ENCODE results near the gene TNFAIP8L2. TPM values are rescaled to one million over a fixed set of nuclear protein-coding genes. Genes with fewer than 3 reads are reported as not detected.
A peak's percentile ranks its signal among the peaks of the same experiment; 100 is the strongest.
"Not testable (repeated sequence)": the region's sequence is repeated elsewhere in the genome, so short reads cannot be mapped to it uniquely, and the experiment has no call there.

Gene TNFAIP8L2
- total RNA-seq, 1 donor from 2014 or later: 7.6 TPM

- H3K36me3 ChIP-seq: peaks cover 8 to 67% of the 10 kb centered on the region in 2 donors
- no peaks in the 10 kb centered on the region for H3K9me3 ChIP-seq
- intact Hi-C loops (cut with DNase I): no loop called here
- TF ChIP-seq POLR2AphosphoS5 (IDR thresholded peaks at IDR 0.05; ENCODE audit: insufficient read depth in 1 of 2, low read depth in 1 of 2): no peak
- TF ChIP-seq, protein P1, sequence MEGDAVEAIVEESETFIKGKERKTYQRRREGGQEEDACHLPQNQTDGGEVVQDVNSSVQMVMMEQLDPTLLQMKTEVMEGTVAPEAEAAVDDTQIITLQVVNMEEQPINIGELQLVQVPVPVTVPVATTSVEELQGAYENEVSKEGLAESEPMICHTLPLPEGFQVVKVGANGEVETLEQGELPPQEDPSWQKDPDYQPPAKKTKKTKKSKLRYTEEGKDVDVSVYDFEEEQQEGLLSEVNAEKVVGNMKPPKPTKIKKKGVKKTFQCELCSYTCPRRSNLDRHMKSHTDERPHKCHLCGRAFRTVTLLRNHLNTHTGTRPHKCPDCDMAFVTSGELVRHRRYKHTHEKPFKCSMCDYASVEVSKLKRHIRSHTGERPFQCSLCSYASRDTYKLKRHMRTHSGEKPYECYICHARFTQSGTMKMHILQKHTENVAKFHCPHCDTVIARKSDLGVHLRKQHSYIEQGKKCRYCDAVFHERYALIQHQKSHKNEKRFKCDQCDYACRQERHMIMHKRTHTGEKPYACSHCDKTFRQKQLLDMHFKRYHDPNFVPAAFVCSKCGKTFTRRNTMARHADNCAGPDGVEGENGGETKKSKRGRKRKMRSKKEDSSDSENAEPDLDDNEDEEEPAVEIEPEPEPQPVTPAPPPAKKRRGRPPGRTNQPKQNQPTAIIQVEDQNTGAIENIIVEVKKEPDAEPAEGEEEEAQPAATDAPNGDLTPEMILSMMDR (IDR thresholded peaks at IDR 0.05): no peak
- no peak for TF ChIP-seq POLR2A (IDR thresholded peaks at IDR 0.05)
- no peak overlapping the region for H3K27ac ChIP-seq
- H3K27me3 ChIP-seq: no peaks in the 10 kb centered on the region
- H3K4me1 ChIP-seq: peaks cover 27% of the 10 kb centered on the region
- no peak overlapping the region for H3K4me3 ChIP-seq
- DNase-seq (ENCODE audit: extremely low spot score in 2 of 2): no peak
Measured at GRCh38 chr1:151184211-151184610, 27.8 kb downstream of the TNFAIP8L2 start.

GRCh38 chr1:151187205-151187604 is 30.8 kb downstream of the TNFAIP8L2 start:
- H3K4me3 ChIP-seq: no peak overlapping the region
- peaks cover 5 to 37% of the 10 kb centered on the region in 2 donors for H3K36me3 ChIP-seq
- no peaks in the 10 kb centered on the region for H3K9me3 ChIP-seq
- intact Hi-C loops (cut with DNase I): no loop called here
- H3K27ac ChIP-seq: peak overlapping the region; percentile 30
- peaks cover 37% of the 10 kb centered on the region for H3K4me1 ChIP-seq
- TF ChIP-seq POLR2AphosphoS5 (IDR thresholded peaks at IDR 0.05; ENCODE audit: insufficient read depth in 1 of 2, low read depth in 1 of 2) (no peak), POLR2A (IDR thresholded peaks at IDR 0.05) (no peak)
- TF ChIP-seq, protein P1 (IDR thresholded peaks at IDR 0.05): no peak
- DNase-seq (ENCODE audit: extremely low spot score in 2 of 2): no peak
- no peaks in the 10 kb centered on the region for H3K27me3 ChIP-seq

DNA sequence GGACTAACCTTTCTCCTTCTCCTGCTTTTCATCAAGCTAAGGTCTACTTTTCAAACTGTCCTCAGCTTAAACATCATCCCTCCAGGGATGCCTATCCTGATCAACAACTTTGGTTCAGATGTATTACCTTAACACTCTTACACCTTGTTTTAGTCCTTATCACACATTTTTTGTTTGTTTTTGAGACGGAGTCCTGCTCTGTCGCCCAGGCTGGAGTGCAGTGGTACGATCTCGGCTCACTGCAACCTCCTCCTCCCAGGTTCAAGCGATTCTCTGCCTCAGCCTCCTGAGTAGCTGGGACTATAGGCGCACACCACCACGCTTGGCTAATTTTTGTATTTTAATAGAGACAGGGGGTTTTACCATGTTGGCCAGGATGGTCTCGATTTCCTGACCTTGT is 32.2 kb downstream of the TNFAIP8L2 start:
- H3K4me3 ChIP-seq: peak overlapping the region; percentile 79 to 83
- H3K4me1 ChIP-seq: peaks cover 37% of the 10 kb centered on the region
- H3K9me3 ChIP-seq; H3K27me3 ChIP-seq; DNase-seq (ENCODE audit: extremely low spot score in 2 of 2); intact Hi-C loops (cut with DNase I): not testable (repeated sequence)
- peak overlapping the region; percentile 89 for H3K27ac ChIP-seq
- peaks cover 5 to 23% of the 10 kb centered on the region in 2 donors for H3K36me3 ChIP-seq

GRCh38 chr1:151189637-151190445 is 33.4 kb downstream of the TNFAIP8L2 start, which contains the start of gene VPS72:
Gene VPS72 (minus strand): TSS chr1:151190197. CDS start chr1:151190121, 76 bp downstream.
- H3K4me1 ChIP-seq: peaks cover 37% of the 10 kb centered on the region
- H3K4me3 ChIP-seq: peak within 1 kb of the TSS; percentile 79 to 83
- TF ChIP-seq, protein P1 (IDR thresholded peaks at IDR 0.05): peak in 2 of 3 experiments; percentile 14 to 43
- peak in 1 of 2 donors; percentile 42 for TF ChIP-seq POLR2A (IDR thresholded peaks at IDR 0.05)
- TF ChIP-seq POLR2AphosphoS5 (IDR thresholded peaks at IDR 0.05; ENCODE audit: insufficient read depth in 1 of 2, low read depth in 1 of 2): peak; percentile 92 to 93
- H3K9me3 ChIP-seq: no peaks in the 10 kb centered on the region
- peak within 1 kb of the TSS; percentile 89 for H3K27ac ChIP-seq
- intact Hi-C loops (cut with DNase I): no loop called here
- H3K36me3 ChIP-seq: peaks cover 0 to 12% of the 10 kb centered on the region in 2 donors
- no peak for DNase-seq (ENCODE audit: extremely low spot score in 2 of 2)
- no peaks in the 10 kb centered on the region for H3K27me3 ChIP-seq

DNA sequence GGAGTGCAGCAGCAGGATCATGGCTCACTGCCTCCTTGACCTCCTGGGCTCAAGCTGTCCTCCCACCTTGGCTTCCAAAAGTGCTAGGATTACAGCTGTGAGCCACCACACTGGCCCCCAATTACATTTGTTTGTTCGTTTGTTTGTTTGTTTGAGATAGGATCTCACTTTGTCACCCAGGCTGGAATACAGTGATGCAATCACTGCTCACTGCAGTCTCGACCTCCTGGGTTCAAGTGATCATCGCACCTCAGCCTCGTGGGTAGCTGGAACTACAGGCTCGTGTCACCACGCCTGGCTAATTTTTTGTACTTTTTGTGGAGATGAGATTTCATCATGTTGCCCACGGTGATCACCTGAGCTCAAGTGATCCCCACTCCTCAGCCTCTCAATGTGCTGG is 35.6 kb downstream of the TNFAIP8L2 start:
- DNase-seq (ENCODE audit: extremely low spot score in 2 of 2): no peak
- H3K4me1 ChIP-seq: peaks cover 37% of the 10 kb centered on the region
- H3K27me3 ChIP-seq: no peaks in the 10 kb centered on the region
- intact Hi-C loops (cut with DNase I): no loop called here
- no peaks in the 10 kb centered on the region for H3K36me3 ChIP-seq
- no peak overlapping the region for H3K4me3 ChIP-seq
- no peaks in the 10 kb centered on the region for H3K9me3 ChIP-seq
- TF ChIP-seq POLR2A (IDR thresholded peaks at IDR 0.05): no peak
- H3K27ac ChIP-seq: no peak overlapping the region

DNA sequence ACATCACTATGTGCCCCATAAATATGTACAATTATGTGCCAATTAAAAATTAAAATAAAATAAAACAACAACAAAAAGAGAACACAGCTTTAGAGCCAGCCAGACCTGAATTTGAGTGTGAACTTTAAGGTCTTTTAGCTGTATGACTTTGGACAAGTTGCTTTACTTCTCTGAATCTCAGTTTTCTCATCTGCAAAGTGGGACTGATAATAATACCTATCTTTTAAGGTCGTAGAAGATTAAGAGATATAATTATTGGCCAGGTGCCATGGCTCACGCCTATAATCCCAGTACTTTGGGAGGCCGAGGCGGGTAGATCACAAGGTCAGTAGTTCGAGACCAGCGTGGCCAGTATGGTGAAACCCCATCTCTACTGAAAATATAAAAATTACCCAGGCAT is 36.9 kb downstream of the TNFAIP8L2 start:
- no peaks in the 10 kb centered on the region for H3K36me3 ChIP-seq
- H3K4me1 ChIP-seq: peaks cover 29% of the 10 kb centered on the region
- H3K27ac ChIP-seq: no peak overlapping the region
- intact Hi-C loops (cut with DNase I): no loop called here
- H3K4me3 ChIP-seq: no peak overlapping the region
- DNase-seq (ENCODE audit: extremely low spot score in 2 of 2): no peak
- TF ChIP-seq POLR2AphosphoS5 (IDR thresholded peaks at IDR 0.05; ENCODE audit: insufficient read depth in 1 of 2, low read depth in 1 of 2) (no peak), POLR2A (IDR thresholded peaks at IDR 0.05) (no peak)
- TF ChIP-seq, protein P1 (IDR thresholded peaks at IDR 0.05): no peak
- no peaks in the 10 kb centered on the region for H3K27me3 ChIP-seq
- H3K9me3 ChIP-seq: no peaks in the 10 kb centered on the region
